ENCODE results near the gene HAGH.

DNA sequence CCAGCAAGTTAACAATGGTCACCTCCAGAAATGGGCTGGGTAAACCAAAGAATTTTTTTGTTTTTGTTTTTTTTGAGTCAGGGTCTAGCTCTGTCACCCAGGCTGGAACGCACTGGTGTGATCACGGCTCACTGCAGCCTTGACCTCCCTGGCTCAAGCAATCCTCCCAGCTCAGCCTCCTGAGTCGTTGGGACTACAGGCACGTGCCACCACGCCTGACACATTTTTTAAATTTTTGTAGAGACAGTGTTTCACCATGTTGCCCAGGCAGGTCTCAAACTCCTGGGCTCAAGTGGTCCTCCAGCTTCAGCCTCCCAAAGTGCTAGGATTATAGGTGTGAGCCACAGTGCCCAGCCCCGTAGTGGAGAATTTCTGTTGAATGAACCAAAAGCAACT is 46.0 kb downstream of the HAGH start:
- no peak for TF ChIP-seq ZNF776 (tag by site-specific recombination; IDR thresholded peaks at IDR 0.05; ENCODE audit: borderline replicate concordance)
- no peak for TF ChIP-seq ZNF548 (tag by site-specific recombination; IDR thresholded peaks at IDR 0.05)
- TF ChIP-seq ZNF626 (tag by site-specific recombination; IDR thresholded peaks at IDR 0.05), result no peak
- no peak for TF ChIP-seq MYNN (tag by site-specific recombination; IDR thresholded peaks at IDR 0.05; ENCODE audit: borderline replicate concordance)
- no peak for TF ChIP-seq ZNF23 (tag by site-specific recombination; IDR thresholded peaks at IDR 0.05; ENCODE audit: borderline replicate concordance)
- TF ChIP-seq SALL2 (tag by site-specific recombination; IDR thresholded peaks at IDR 0.05; ENCODE audit: borderline replicate concordance), result no peak
- TF ChIP-seq, protein P1, sequence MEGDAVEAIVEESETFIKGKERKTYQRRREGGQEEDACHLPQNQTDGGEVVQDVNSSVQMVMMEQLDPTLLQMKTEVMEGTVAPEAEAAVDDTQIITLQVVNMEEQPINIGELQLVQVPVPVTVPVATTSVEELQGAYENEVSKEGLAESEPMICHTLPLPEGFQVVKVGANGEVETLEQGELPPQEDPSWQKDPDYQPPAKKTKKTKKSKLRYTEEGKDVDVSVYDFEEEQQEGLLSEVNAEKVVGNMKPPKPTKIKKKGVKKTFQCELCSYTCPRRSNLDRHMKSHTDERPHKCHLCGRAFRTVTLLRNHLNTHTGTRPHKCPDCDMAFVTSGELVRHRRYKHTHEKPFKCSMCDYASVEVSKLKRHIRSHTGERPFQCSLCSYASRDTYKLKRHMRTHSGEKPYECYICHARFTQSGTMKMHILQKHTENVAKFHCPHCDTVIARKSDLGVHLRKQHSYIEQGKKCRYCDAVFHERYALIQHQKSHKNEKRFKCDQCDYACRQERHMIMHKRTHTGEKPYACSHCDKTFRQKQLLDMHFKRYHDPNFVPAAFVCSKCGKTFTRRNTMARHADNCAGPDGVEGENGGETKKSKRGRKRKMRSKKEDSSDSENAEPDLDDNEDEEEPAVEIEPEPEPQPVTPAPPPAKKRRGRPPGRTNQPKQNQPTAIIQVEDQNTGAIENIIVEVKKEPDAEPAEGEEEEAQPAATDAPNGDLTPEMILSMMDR (tag by site-specific recombination; IDR thresholded peaks at IDR 0.05), result no peak
- no peak for TF ChIP-seq GLIS2 (tag by site-specific recombination; IDR thresholded peaks at IDR 0.05)
- TF ChIP-seq, protein P2, sequence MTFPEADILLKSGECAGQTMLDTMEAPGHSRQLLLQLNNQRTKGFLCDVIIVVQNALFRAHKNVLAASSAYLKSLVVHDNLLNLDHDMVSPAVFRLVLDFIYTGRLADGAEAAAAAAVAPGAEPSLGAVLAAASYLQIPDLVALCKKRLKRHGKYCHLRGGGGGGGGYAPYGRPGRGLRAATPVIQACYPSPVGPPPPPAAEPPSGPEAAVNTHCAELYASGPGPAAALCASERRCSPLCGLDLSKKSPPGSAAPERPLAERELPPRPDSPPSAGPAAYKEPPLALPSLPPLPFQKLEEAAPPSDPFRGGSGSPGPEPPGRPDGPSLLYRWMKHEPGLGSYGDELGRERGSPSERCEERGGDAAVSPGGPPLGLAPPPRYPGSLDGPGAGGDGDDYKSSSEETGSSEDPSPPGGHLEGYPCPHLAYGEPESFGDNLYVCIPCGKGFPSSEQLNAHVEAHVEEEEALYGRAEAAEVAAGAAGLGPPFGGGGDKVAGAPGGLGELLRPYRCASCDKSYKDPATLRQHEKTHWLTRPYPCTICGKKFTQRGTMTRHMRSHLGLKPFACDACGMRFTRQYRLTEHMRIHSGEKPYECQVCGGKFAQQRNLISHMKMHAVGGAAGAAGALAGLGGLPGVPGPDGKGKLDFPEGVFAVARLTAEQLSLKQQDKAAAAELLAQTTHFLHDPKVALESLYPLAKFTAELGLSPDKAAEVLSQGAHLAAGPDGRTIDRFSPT (tag by site-specific recombination; IDR thresholded peaks at IDR 0.05), result no peak
- TF ChIP-seq, protein P3, sequence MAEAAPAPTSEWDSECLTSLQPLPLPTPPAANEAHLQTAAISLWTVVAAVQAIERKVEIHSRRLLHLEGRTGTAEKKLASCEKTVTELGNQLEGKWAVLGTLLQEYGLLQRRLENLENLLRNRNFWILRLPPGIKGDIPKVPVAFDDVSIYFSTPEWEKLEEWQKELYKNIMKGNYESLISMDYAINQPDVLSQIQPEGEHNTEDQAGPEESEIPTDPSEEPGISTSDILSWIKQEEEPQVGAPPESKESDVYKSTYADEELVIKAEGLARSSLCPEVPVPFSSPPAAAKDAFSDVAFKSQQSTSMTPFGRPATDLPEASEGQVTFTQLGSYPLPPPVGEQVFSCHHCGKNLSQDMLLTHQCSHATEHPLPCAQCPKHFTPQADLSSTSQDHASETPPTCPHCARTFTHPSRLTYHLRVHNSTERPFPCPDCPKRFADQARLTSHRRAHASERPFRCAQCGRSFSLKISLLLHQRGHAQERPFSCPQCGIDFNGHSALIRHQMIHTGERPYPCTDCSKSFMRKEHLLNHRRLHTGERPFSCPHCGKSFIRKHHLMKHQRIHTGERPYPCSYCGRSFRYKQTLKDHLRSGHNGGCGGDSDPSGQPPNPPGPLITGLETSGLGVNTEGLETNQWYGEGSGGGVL (tag by site-specific recombination; IDR thresholded peaks at IDR 0.05), result no peak
- TF ChIP-seq, protein P4, sequence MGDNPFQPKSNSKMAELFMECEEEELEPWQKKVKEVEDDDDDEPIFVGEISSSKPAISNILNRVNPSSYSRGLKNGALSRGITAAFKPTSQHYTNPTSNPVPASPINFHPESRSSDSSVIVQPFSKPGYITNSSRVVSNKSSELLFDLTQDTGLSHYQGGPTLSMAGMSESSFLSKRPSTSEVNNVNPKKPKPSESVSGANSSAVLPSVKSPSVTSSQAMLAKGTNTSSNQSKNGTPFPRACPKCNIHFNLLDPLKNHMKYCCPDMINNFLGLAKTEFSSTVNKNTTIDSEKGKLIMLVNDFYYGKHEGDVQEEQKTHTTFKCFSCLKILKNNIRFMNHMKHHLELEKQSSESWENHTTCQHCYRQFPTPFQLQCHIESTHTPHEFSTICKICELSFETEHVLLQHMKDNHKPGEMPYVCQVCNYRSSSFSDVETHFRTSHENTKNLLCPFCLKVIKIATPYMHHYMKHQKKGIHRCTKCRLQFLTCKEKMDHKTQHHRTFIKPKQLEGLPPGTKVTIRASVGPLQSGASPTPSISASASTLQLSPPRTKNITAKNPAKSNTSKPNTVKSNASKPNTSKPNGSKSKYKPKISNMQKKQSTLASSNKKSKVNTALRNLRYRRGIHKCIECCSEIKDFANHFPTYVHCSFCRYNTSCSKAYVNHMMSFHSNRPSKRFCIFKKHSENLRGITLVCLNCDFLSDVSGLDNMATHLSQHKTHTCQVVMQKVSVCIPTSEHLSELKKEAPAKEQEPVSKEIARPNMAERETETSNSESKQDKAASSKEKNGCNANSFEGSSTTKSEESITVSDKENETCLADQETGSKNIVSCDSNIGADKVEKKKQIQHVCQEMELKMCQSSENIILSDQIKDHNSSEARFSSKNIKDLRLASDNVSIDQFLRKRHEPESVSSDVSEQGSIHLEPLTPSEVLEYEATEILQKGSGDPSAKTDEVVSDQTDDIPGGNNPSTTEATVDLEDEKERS (tag by site-specific recombination; IDR thresholded peaks at IDR 0.05), result no peak
- no peak for TF ChIP-seq ZNF24 (tag by site-specific recombination; IDR thresholded peaks at IDR 0.05)
- TF ChIP-seq ZNF670 (tag by site-specific recombination; IDR thresholded peaks at IDR 0.05; ENCODE audit: low read depth), result no peak

Data from HEK293 (cell line).